ENCODE results near the gene BHLHE23. TPM values are rescaled to one million over a fixed set of nuclear protein-coding genes. Genes with fewer than 3 reads are reported as not detected.

Gene BHLHE23
- total RNA-seq, 1 experiment from 2014 or later = not detected

DNA sequence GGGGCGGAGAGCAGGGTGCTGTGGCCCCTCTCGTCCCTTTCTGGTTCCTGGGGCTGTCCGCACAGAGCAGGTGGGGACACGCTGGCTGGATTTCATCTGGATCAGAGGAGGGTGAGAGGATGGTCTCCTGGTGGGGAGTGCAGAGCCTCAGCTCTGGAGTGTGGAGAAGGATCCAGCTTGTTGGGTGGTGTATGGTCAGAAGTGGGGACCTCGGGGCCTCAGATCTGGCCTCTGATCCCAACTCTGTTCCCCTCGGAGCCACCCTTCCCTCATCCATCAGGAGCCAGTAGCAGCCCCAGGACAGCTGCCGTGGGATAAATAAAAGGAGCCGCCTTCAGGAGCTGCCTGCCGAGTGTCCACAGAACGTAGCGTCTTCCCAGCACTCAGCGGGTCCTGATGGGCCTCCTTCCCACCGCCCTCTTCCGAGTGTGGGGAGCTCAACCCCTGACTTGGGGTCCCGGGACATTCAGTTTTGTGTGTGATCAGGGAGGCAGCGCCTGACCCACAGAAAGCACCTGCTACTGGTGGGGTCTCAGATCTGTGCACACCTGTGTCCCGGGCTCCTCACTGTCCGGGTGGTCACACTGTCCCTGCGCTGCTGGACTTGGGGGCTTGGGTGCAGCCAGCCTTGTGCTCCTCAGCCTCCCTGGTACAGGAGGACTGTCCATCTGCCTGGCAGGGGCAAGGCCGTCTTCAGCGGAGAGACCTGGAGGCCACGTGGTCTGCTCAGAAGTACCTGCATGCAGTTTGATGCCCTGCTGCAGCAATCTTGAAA lies 25.4 kb upstream of the BHLHE23 start:
- Histone ChIP-seq H3K36me3 (ENCODE audit: control insufficient read depth in 1 of 2, insufficient read depth in 2 of 2, low read length in 2 of 2) (no peaks in the 10 kb centered on the region), H3K4me2 (ENCODE audit: low read length) (no peak overlapping the region), H2AFZ (ENCODE audit: low read depth, low read length, poor library complexity, severe bottlenecking) (no peak overlapping the region), H3K79me2 (ENCODE audit: insufficient read depth, low read length) (no peaks in the 10 kb centered on the region), H3K9me2 (ENCODE audit: insufficient read depth) (no peaks in the 10 kb centered on the region), H3K27me3 (ENCODE audit: insufficient read depth, low read length) (no peaks in the 10 kb centered on the region), H3K9me3 (ENCODE audit: control insufficient read depth in 1 of 2, insufficient read depth in 1 of 2, low read depth in 1 of 2, low read length in 2 of 2) (no peaks in the 10 kb centered on the region), H3K4me3 (replicated peaks in 1 of 2; ENCODE audit: low read depth in 1 of 2, low read length in 2 of 2) (no peak overlapping the region), H4K20me1 (ENCODE audit: insufficient read depth) (no peaks in the 10 kb centered on the region), H3K27ac (ENCODE audit: low read depth, low read length) (no peak overlapping the region), H3K4me1 (ENCODE audit: control insufficient read depth in 1 of 2, insufficient read depth in 2 of 2, low read length in 2 of 2) (no peaks in the 10 kb centered on the region), H3K9ac (ENCODE audit: low read length) (no peak overlapping the region)
- ChIA-PET RAD21 (ENCODE audit: low non-redundant PET in 1 of 2, low total read pairs in 2 of 2, uncharacterized antibody in 2 of 2, unreplicated experiment in 2 of 2) (no interaction called here), CTCF (no interaction called here), POLR2A (no interaction called here)
- DNase-seq (ENCODE audit: low read depth, low spot score) (no peak), ATAC-seq (no peak)
- BruUV-seq (replicated peaks) = no TSS peak
- intact Hi-C loops (cut with micrococcal nuclease) = no loop called here
- no peak for TF ChIP-seq ZNF274 (IDR thresholded peaks at IDR 0.05; ENCODE audit: low read depth, low read length)
- no peak for TF ChIP-seq EGR1 (IDR thresholded peaks at IDR 0.05; ENCODE audit: low read depth)
- no peak for TF ChIP-seq ELF1 (IDR thresholded peaks at IDR 0.05; ENCODE audit: borderline replicate concordance, low read depth)
- TF ChIP-seq POLR2AphosphoS5 (IDR thresholded peaks at IDR 0.05; ENCODE audit: low read depth, low read length) = no peak
- TF ChIP-seq, protein P1, sequence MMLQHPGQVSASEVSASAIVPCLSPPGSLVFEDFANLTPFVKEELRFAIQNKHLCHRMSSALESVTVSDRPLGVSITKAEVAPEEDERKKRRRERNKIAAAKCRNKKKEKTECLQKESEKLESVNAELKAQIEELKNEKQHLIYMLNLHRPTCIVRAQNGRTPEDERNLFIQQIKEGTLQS (IDR thresholded peaks at IDR 0.05) = no peak
- TF ChIP-seq JUND (IDR thresholded peaks at IDR 0.05) = no peak
- no peak for TF ChIP-seq CBX3 (IDR thresholded peaks at IDR 0.05; ENCODE audit: low read depth)
- TF ChIP-seq, protein P2, sequence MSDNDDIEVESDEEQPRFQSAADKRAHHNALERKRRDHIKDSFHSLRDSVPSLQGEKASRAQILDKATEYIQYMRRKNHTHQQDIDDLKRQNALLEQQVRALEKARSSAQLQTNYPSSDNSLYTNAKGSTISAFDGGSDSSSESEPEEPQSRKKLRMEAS (IDR thresholded peaks at IDR 0.05) = no peak
- TF ChIP-seq YY1 (IDR thresholded peaks at IDR 0.05; ENCODE audit: extremely low read depth, insufficient replicate concordance, low read depth, low read length) = no peak
- TF ChIP-seq, protein P3, sequence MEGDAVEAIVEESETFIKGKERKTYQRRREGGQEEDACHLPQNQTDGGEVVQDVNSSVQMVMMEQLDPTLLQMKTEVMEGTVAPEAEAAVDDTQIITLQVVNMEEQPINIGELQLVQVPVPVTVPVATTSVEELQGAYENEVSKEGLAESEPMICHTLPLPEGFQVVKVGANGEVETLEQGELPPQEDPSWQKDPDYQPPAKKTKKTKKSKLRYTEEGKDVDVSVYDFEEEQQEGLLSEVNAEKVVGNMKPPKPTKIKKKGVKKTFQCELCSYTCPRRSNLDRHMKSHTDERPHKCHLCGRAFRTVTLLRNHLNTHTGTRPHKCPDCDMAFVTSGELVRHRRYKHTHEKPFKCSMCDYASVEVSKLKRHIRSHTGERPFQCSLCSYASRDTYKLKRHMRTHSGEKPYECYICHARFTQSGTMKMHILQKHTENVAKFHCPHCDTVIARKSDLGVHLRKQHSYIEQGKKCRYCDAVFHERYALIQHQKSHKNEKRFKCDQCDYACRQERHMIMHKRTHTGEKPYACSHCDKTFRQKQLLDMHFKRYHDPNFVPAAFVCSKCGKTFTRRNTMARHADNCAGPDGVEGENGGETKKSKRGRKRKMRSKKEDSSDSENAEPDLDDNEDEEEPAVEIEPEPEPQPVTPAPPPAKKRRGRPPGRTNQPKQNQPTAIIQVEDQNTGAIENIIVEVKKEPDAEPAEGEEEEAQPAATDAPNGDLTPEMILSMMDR (IDR thresholded peaks at IDR 0.05 in 2 of 3, conservative IDR thresholded peaks at IDR 0.05 in 1 of 3; ENCODE audit: borderline replicate concordance in 1 of 3, insufficient read depth in 1 of 3, low read depth in 2 of 3, low read length in 2 of 3) = no peak

Data from HCT116 (cell line).